GM18909 (cell line): Measurements from ENCODE around the gene ALDH1B1.
A peak's percentile ranks its signal among the peaks of the same experiment; 100 is the strongest.

Source experiments
- ATAC-seq: cut with Tn5 transposase; IDR thresholded peaks from one replicate; pipeline ENCODE4 v1.9.1; 2021; ENCODE audit warnings: mild to moderate bottlenecking; ENCODE audit not compliant: unreplicated experiment, poor library complexity

The ALDH1B1 gene

DNA sequence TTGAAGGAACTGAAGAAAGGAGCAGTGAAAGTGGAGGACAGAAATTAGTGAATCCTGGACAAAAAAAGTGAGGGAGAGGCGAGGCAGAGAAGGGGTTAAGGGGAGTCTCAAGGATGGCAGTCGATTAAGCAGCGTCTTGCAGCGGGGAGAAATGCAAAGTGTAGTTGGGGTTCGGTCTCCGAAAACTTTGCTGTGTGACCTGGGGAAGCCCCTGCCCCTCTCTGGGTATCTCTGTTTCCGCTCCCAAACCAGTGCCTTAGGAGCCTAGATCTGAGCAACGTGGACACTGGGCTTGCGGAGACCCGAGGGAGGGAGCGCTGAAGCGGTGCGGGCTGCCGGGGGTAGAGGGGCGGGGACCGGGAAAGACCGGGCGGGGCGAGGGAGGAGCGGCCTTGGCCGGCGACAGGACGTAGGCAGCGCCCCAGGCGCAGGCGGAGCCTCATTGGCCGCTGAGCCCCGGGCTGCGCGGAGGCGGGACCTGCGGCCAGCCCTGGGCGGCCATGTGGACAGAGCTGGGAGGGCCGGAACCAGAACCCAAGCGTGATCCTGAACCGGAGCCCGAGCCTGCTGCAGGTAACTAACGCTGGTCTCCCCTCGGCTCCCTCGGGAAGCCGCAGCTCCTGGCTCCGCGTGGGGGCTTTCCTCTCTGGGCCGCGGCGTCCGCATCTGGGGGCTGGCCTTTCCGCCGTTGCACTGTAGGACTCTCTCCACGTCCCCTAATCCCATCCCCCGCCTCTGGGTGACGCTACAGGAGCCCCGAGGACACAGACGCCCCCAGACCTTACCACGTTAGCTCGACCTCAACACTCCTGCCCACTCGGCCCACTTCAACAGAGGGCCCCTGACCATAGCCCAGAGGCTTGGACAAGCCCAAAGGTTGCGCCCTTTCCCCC is at the start of gene ALDH1B1:
Gene ALDH1B1, plus strand, starts transcription at position 468 of the 893 bp plus-strand sequence. CDS start 3,047 bp downstream, outside the sequence.
- ATAC-seq, result peak; percentile 99

DNA sequence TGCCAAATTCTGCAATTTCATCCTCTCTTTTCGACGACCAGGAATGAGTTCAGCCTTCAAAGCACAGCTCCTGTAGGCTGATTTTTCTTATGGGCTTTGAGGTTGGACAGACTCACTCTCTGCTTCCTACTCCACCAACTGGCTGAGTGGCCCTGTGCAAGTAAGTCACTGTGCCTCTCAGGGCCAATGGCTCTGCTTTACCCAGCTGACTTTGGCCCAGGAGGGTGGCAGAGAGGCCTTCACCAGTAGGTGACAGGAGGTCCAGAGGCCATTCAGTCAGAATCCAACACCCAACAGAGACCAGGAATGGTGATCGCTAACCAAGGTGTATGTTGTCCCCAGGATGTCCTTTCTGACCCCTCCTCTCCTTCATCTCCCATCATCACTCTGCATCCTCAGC is 49.5 kb upstream of the ALDH1B1 start:
- no peak for ATAC-seq

GRCh38 chr9:38343552-38343951 is 49.0 kb upstream of the ALDH1B1 start:
- no peak for ATAC-seq

GRCh38 chr9:38344566-38345324 is 47.8 kb upstream of the ALDH1B1 start:
- no peak for ATAC-seq

DNA sequence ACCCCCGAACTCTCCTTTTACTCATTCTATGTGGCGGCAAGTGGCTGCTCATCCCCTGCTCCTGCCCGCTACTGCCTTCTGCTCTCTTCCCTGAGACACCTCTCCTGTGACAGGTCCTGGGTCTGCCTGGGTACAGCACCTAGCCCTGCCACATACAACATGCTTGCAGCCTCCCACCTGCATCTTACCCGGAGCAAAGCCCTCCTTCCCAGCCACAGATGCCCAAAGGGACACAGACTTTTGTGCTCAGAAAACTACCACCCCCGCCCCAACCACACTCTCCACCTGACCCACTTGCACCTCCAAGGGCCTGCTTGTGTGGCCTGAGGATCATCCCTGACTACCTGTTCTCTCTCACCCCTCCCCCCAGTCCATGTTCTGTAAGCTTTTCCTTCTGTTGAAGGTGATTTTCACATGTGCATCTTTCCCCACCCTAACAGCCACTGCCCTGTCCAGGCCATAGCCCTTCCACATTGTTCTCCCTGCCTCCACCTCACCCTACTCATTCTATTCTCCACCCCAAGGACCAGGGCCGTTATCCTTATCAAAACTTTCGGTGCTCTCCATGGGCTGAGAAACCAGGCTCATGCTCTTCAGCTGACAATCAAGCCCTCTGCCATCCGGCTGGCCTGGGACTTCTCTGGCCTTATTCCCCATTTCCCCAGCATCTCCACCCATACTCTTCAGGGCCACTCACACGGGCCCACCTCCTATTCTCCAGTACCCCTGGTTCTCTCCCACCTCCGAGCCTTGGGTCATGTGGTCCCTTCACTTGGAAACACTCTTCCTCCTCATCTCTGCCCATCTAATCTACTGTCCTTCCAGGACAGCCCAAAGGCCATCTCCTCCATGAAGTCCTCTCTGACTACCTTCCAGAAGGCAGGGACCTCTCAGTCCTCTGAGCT is 46.4 kb upstream of the ALDH1B1 start:
- ATAC-seq, result no peak

GRCh38 chr9:38346811-38347210 is 45.7 kb upstream of the ALDH1B1 start:
- no peak for ATAC-seq

DNA sequence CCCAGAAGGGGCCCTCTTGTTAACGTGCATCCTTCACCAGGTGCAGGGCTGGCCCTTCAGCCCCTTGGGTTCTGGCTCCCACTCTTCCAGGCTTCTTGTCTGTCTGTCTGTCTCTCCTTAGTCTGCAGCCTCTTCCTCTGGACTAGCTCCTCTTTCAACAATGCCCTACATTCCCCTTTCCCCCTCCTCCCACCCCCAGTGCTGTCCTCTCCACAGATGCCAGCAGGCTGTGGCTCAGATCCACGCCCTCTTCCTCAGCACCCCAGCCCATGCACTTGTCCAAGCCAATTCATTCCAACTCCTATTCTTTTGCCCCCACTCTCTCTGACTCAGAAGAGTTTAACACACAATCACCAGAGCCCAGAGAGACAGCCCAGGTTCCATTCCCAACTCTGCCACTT is 45.2 kb upstream of the ALDH1B1 start:
- ATAC-seq, result no peak

- no peak for ATAC-seq
Measured at GRCh38 chr9:38347946-38348345, 44.6 kb upstream of the ALDH1B1 start.

DNA sequence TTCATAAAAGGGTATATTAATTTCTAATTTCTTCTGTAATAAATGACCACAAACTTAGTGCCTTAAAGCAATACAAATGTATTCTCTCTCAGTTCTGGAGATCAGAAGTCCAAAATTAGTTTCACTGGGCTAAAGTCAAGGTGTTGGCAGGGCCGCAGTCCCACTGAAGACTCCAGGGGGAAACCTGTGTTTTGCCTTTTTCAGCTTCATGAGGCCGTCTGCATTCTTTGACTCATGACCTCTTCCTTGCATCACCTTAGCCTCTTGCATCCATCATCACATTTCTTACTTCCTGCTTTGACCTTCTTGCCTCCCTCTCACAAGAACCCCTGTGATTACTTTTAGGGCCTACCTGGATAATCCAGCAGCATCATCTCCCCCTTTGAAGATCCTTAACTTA is 42.0 kb upstream of the ALDH1B1 start:
- no peak for ATAC-seq

- no peak for ATAC-seq
Measured at GRCh38 chr9:38352530-38353328, 39.8 kb upstream of the ALDH1B1 start.

DNA sequence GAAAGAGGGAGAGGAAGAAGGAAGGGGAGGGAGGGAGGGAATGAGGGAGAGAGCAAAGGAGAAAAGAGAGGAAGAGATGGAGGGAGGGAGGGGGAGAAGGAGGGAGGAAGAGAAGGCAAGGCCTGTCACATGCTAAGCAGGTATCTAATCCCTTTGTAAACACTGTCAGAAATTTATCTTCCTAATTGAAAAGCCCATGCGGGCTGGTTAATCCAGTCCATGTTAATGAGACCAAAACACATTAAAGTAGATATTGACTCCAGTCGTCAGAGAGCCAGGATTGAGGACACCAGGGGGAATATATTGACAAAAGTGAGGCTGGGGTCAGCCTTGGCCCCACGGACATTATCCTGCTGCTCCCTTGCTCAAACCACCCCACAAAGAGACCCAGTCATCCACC is 37.4 kb upstream of the ALDH1B1 start:
- no peak for ATAC-seq

DNA sequence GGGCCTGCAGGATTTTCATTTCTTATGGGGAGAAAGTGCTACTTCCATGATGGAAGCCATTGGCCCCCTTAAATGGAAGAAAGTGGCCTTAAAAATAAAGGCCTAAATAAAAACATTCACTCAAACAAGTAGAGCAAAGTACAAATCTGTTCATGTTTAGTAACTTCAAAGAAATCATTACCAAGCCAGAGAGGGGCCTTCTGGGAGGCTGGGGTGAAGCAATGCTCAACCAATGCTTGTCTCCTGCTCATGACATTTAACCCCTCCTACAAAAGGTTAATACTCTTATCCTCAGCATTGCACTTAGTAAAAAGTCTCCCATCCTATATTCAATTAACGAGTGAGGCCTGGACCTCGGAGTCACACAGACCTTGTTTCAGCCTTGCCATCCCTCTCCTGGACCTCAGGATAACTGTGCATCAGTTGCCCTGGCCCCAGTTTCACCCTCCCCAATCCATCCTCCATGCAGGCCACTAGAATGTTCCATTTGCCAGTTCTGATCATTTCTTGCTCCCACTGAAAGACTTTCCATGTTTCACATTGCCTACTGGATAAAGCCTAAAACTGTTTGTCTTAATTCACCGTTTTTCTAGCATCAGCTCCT is 36.9 kb upstream of the ALDH1B1 start:
- no peak for ATAC-seq

- no peak for ATAC-seq
Measured at GRCh38 chr9:38356851-38357250, 35.7 kb upstream of the ALDH1B1 start.

- no peak for ATAC-seq
Measured at GRCh38 chr9:38357350-38358114, 35.0 kb upstream of the ALDH1B1 start.

- no peak for ATAC-seq
Measured at GRCh38 chr9:38358390-38359296, 33.9 kb upstream of the ALDH1B1 start.

DNA sequence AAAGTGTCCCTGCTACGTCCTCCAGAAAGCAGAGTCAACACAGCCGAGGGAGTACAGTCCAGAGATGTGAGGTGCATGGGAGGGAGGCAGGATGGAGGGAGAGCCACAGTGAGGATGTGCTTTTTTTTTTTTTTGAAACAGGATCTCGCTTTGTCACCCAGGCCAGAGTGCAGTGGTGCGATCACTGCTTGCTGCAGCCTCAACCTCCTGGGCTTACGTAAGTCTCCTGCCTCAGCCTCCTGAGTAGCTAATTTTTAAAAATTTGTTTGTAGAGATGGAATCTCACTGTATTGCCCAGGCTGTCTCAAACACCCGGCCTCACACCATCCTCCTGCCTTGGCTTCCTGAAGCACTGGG is 33.2 kb upstream of the ALDH1B1 start:
- no peak for ATAC-seq

GRCh38 chr9:38359689-38360385 is 32.7 kb upstream of the ALDH1B1 start:
- no peak for ATAC-seq
